GM18511 (cell line): ENCODE measurements around the gene ADAMTS13.

Experiments
- ATAC-seq: cut with Tn5 transposase; IDR thresholded peaks from one replicate; pipeline ENCODE4 v1.9.1; 2021; ENCODE audit warnings: mild to moderate bottlenecking, moderate library complexity; ENCODE audit not compliant: unreplicated experiment

ADAMTS13 gene

GRCh38 chr9:133505901-133506652 lies 83.9 kb downstream of the ADAMTS13 start:
- ATAC-seq: no peak

- no peak for ATAC-seq
Measured at GRCh38 chr9:133506653-133507038, 84.5 kb downstream of the ADAMTS13 start.

GRCh38 chr9:133507246-133507965 lies 85.2 kb downstream of the ADAMTS13 start:
- no peak for ATAC-seq

GRCh38 chr9:133508046-133508445 lies 85.9 kb downstream of the ADAMTS13 start:
- ATAC-seq: no peak
